Superior temporal gyrus (tissue), 1 donor: ENCODE data around the gene NARF.
"Not testable (repeated sequence)": the region's sequence is repeated elsewhere in the genome, so short reads cannot be mapped to it uniquely, and the experiment has no call there.

ENCODE experiments used
- DNase-seq: peaks from one replicate; pipeline ENCODE4 v3.0.0-alpha.2; 2016; ENCODE audit errors: extremely low spot score

NARF gene

DNA sequence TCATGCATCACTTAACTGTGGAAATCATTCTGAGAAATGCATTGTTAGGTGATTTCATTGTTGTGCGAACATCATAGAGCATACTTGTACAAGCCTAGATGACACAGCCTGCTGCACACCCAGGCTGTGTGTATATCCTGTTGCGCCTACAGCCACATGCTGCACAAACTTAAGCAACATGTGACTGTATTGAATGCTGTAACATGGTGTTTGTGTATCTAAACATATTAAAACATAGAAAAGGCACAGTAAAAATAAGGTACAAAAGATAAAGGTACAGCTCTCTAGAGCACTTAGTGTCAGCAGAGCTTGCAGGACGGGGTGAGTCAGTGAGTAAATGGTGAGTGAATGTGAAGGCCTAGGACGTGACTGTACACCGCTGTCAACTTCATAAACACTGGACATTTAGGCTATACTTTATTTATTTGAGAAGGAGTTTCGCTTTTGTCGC is 72.9 kb downstream of the NARF start:
- no peak for DNase-seq

DNA sequence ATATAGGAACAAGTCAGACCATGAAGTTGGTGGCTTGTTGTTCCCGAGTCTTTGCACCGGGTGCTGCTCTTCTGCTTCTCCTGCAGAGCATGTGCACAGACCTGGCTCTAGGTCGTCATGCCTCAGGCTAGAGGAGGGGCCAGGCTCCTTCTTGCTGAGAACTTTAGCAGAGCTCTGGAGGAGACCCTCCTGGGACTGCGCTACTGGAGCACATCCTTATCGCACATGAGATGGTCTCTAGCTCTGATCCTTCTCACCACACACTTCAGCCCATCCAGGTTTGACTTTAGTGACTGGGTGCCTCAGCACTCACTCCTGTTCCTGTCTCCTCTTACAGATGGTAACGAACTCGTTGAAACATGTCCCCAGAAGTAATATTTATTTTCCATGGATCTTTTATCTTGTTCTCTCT is 75.9 kb downstream of the NARF start:
- DNase-seq: no peak

DNA sequence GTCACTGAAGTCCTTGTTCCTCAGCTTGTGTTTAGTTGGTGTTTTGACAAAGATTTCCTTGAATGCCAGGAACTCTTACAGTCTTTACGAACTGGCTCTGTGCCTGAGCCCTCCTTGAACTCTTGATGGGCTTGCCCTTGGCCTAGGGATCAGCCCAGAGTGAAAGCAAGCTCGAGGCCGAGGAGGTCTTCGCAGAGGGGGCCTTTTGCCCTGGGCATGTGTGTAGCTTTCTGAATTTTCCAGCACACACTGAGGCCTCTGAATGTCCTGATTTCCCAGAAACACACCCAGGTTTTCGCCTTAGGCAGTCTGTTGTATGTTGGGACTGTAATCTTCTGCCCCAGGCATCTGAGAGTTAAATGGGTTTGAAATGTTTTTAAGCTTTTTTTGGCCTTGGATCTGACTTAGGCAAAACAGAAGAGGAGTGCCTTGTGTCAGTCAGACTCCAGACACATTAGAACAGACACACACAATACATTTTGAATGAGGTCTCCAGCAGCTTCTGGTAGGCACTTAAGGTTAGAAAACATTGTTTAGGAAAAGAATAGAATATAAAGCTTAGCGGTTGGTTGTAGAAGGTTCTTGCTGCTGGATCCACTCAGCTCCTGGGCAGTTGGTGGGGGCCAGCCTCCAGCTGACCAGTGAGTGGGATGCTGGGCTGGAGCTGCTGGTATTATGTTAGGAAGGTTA is 78.1 kb downstream of the NARF start:
- DNase-seq: no peak

DNA sequence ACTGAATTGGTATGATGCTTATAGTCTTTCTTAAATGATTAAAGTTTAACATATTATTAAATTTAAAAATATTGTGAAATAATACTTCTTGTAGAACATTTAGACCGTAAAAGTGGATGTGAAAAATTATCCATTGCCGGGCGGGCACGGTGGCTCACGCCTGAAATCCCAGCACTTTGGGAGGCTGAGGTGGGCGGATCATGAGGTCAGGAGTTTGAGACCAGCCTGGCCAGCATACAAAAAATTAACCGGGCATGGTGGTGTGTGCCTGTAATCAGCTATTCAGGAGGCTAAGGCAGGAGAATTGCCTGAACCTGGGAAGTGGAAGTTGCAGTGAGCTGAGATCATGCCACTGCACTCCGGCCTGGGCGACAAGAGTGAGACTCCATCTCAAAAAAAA is 78.7 kb downstream of the NARF start:
- DNase-seq: not testable (repeated sequence)

DNA sequence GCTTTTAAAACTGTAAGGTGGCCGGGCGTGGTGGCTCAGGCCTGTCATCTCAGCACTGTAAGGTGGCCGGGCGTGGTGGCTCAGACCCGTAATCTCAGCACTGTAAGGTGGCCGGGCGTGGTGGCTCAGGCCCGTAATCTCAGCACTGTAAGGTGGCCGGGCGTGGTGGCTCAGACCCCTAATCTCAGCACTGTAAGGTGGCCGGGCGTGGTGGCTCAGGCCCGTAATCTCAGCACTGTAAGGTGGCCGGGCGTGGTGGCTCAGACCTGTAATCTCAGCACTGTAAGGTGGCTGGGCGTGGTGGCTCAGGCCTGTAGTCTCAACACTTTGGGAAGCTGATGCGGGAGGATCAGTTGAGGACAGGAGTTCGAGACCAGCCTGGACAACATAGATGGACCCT is 80.5 kb downstream of the NARF start:
- not testable (repeated sequence) for DNase-seq
